A172 (cell line): Measurements from ENCODE around the gene APLF. TPM values are rescaled to one million over a fixed set of nuclear protein-coding genes. Genes with fewer than 3 reads are reported as not detected.
"Not testable (repeated sequence)": the region's sequence is repeated elsewhere in the genome, so short reads cannot be mapped to it uniquely, and the experiment has no call there.

Experiments used
- DNase-seq: peaks from one replicate; pipeline ENCODE4 v3.0.0-alpha.2; 2015; ENCODE audit warnings: low spot score
- total RNA-seq: library from RNA; depleted of rRNA; stranded (reverse); fragments of >200 nt; shearing (Covaris generic); gene quantifications from 2 replicates; pipeline ENCODE4 v1.2.3, GENCODE V29; 2014

The APLF gene
- total RNA-seq, 1 experiment from 2014 or later: 6.8 TPM

- DNase-seq: no peak
Measured at GRCh38 chr2:68475576-68475975, 8.2 kb downstream of the APLF start.

- no peak for DNase-seq
Measured at GRCh38 chr2:68476454-68476853, 9.1 kb downstream of the APLF start.

GRCh38 chr2:68478688-68479087 lies 11.3 kb downstream of the APLF start:
- no peak for DNase-seq

GRCh38 chr2:68482296-68482820 lies 15.0 kb downstream of the APLF start:
- DNase-seq: no peak

- DNase-seq: no peak
Measured at GRCh38 chr2:68483011-68483410, 15.6 kb downstream of the APLF start.

- DNase-seq: peak; percentile 33
Measured at GRCh38 chr2:68487773-68488355, 20.5 kb downstream of the APLF start.

GRCh38 chr2:68488605-68489004 lies 21.2 kb downstream of the APLF start:
- DNase-seq: peak; percentile 43

GRCh38 chr2:68489282-68489681 lies 21.9 kb downstream of the APLF start:
- DNase-seq: no peak

GRCh38 chr2:68491582-68491981 lies 24.2 kb downstream of the APLF start:
- no peak for DNase-seq

- DNase-seq: no peak
Measured at GRCh38 chr2:68499133-68499532, 31.7 kb downstream of the APLF start.

- DNase-seq: no peak
Measured at GRCh38 chr2:68500649-68501048, 33.3 kb downstream of the APLF start.

- no peak for DNase-seq
Measured at GRCh38 chr2:68501768-68502167, 34.4 kb downstream of the APLF start.

GRCh38 chr2:68505603-68506159 lies 38.3 kb downstream of the APLF start:
- no peak for DNase-seq

- DNase-seq: no peak
Measured at GRCh38 chr2:68506170-68506569, 38.8 kb downstream of the APLF start.

- DNase-seq: no peak
Measured at GRCh38 chr2:68512326-68512725, 44.9 kb downstream of the APLF start.

- DNase-seq: no peak
Measured at GRCh38 chr2:68512966-68513365, 45.6 kb downstream of the APLF start.

GRCh38 chr2:68514316-68514929 lies 47.0 kb downstream of the APLF start:
- DNase-seq: no peak

GRCh38 chr2:68516051-68516955 lies 48.9 kb downstream of the APLF start:
- no peak for DNase-seq

- DNase-seq: no peak
Measured at GRCh38 chr2:68519236-68519635, 51.9 kb downstream of the APLF start.

GRCh38 chr2:68521037-68521436 lies 53.7 kb downstream of the APLF start:
- DNase-seq: no peak

GRCh38 chr2:68526943-68527342 lies 59.6 kb downstream of the APLF start:
- not testable (repeated sequence) for DNase-seq
